ENCODE results near the gene UBE2QL1.

The UBE2QL1 gene

DNA sequence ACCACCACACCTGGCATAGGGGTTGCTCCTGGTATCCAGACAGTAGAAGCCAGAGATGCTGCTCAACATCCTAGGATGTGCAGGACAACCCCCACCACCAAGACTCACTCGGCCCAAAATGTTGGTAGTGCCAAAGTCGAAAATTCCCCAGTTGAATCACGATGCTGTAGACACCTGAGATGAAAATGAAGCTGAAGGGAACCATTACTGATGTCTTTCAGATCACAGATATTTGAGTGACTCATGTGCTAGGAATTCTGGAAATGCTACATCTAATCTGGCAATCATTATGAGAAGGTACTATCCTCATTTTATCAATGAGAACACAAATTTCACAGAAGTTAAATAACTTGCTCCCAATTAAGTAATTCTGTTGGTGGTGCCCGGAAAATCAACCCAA is 21.0 kb upstream of the UBE2QL1 start:
- DNase-seq (ENCODE audit: low read depth in 2 of 2) = no peak

DNA sequence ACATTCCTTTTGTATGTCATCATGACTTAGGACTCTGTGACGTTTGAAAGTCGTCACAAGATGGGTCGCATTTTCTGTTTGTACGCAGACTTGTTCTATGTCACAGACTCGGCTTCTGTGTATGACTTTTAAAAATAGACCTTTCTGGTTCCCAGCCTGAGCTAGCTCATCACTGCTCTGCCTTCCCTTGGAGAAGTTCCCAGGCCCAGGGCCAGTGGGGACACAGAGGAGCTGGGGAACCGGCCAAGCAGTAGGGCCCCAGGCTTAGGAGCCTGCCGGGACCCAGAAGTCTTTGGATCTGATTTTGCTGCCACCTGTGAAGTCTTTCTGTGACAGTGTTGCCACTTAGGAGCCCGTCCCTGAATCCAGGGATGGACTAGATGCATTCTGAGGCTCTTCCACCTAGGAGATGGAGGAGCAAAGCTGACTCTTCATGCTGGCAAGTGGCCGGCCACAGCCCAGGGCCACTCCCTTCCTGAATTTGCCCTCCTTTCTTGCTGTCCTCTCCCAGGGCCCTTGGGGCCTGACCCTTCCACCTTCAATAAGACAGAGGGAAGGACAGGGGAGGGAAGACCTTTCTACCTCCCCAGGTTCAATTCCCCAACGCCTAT is 18.1 kb upstream of the UBE2QL1 start:
- DNase-seq (ENCODE audit: low read depth in 2 of 2) = no peak

DNA sequence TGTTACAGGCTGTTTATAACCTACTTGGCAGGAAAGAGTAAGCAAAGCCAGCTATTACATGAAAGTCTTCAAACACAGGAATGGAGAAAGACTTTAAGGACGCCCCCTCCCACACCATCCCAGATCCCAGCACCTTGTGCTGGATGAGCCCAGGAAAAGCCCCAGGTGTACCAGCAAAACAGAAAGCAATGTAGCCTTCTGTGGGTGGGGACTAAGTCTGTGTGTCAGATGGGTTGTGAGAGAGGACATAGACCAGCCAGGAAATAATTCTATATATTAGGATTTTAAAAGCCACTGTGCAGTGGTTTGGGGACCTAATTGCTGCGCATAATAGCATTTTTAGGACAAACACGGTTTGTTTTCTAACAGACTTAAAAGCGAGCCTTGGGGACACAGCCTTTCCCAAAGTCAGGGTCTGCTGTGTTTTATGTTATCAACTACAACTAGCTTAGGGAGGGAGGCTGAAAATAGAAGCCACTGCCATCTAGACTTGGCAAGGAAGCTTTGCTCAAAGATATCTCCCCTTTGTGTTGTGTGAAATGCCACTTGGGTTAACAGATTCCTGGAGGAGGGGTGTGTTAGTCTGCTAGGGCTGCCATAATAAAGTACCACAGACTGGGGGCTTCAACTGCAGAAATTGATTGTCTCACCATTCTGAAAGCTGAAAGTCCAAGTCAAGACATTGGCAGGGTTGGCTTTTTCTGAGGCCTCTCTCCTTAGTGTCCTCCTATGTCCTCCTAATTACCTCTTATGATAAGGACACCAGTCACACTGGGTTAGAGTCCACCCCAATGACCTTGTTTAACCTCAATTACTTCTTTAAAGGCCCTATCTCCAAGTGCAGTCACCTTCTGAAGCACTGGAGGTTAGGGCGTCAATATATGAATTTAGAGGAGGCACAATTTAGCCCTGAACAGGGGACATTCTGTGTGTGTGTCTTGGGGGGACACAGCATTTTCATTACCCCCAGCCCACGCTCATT is 17.2 kb upstream of the UBE2QL1 start:
- DNase-seq (ENCODE audit: low read depth in 2 of 2) = no peak

DNA sequence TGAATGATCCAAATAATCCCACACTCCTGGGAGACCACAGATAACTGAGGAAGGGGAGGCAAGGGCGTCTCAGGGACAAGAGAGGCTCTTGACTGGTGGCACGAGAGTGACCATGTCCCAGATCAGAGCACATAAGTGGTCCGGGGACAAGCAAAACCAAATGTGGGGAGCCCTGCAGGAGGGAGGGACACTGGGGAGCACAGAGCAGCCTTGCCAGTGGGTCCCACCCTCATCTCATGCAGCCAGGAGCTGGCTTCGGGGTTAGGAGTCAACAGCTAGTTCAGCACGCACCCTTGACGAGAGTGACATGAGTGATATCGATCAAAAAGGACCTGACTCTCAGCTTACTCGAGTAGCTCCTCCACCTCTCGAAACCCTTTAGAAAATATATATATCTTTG is 16.5 kb upstream of the UBE2QL1 start:
- no peak for DNase-seq (ENCODE audit: low read depth in 2 of 2)

DNA sequence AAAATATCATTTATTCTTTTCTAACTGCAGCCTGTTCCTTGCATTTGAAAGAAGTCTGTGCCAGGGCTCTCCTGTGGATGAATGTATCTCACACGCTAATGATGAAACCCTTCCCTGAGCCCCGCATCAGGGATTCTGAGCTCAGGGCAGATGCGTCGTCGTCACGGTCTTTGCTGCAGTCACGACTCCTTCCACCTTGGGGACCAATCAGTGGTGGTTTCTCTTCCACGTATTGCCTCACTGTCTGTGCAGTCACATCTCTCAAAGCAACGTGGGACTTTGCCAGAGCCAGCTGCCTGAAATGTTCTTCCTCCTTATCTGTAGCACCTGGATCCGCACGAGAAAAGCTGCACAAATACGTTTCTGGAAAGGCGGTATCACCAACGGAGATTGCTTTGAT is 13.9 kb upstream of the UBE2QL1 start:
- DNase-seq (ENCODE audit: low read depth in 2 of 2) = no peak

DNA sequence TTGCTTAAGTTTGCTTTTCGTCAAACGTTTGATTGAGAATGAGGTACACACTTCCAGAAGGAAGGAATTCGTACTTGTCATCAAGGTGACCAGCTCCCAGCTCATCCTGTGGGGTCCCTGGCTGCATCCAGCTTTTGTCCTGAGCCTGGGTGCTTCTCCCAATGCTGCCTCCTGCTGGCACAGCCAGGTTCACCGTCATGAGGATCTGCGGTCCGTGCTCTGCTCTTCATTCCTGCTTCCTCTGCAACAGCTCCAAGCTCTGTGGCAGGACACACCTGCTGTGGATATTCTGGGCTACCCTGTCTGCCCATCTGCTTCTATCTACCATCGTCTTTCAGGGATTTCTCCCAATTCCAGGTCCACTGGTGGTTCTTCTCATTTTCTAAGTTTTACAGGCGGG is 13.3 kb upstream of the UBE2QL1 start:
- no peak for DNase-seq (ENCODE audit: low read depth in 2 of 2)

DNA sequence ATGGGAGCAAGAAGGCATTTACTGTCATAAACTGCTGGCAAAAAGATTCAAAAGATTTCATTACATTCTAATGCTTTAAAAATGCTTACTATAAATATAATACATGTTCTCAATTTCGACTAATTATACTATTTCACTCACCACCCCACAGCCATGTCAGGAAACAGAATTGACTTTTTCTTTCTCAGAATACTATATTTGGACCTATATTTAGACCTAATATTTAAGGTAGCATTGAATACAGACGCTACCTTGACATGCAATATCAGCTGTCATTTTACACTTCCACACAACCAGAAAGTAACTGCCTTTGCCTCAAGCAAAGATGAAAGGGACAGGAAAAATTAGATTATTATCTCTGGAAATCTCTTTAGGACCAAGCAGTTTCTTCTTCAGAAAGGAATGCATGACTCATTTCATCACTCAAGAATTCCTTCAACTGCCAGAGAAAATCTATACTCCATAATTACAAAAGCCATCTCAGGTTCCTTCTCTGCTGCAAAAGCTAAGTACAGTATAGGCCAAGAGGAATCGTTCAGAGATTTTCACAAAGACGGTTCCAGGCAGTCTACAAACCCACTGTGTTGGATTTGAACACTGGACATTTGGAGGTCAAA is 11.8 kb upstream of the UBE2QL1 start:
- DNase-seq (ENCODE audit: low read depth in 2 of 2) = no peak

DNA sequence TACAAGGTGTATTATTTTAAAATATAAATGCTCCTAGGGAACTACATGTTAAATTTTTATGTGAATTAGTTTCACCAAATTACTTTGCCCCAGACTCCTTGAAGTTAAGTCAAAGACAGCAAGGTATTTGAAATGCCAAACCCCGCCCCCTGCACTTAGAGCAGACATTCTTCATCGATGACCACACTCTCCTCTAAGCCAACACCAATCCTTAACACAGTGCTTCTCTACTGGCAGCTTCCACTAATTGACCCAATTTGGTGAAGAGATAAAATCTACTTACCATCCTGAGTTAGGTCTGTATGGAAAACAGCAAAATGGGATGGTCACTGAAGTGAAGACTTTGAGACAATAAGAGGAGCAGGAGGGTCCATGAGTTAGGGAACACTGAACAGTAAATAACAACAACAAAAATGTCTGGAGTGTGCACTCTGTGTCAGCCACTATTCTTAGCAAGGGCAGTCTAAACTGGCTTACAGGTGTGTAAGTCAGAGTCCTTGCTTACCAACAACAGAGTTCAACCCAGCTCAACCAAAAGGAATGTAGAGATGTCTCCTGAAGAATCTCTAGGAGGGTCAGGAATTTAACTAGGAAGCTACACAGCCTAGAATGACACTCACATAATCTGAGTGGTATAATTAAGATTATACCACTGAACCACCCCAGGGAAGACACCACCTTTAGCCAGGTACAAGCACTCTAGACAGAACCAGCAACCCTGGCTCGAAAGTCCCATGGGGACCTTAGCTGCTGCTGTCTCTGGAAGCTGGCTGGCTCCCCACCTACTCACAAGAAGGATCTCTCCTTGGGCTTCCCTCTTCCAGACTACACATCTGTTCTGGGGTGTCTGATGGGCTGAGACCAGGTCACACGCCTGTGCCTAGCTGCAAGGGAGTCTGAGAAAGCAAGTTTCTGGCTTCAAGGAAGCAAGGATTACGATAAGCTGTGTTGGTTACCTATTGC is 8.8 kb upstream of the UBE2QL1 start:
- no peak for DNase-seq (ENCODE audit: low read depth in 2 of 2)

DNA sequence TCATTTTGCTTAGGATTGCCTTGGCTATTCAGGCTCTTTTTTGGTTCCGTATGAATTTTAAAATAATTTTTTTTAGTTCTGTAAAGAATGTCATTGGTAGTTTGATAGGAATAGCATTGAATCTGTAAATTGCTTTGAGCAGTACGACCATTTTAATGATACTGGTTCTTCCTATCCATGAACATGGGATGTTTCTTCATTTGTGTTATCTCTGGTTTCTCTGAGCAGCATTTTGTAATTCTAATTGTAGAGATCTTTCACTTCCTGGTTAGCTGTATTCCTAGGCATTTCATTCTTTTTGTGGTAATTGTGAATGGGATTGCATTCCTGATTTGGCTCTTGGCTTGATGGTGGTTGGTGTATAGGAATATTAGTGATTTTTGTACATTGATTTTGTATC is 6.3 kb upstream of the UBE2QL1 start:
- no peak for DNase-seq (ENCODE audit: low read depth in 2 of 2)

DNA sequence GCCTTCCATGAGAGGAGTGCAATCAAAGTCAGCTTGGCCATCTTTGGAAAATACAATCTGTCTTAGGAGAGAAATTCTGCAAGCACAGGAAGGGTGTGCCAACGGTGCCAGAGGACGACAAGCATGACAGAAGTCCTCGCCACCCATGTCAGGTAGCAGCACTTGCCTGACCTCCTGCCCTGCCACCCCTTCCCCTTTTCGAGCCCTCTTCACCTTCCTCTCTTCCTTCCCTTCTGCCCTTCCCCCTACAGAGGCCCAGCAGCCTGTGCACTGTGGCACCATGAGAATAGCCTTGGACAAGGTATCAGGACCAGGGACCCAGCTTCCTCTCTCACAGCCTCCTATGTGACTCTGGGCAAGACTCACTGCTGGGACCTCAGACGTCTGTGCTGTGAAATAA is 5.3 kb upstream of the UBE2QL1 start:
- DNase-seq (ENCODE audit: low read depth in 2 of 2) = no peak

DNA sequence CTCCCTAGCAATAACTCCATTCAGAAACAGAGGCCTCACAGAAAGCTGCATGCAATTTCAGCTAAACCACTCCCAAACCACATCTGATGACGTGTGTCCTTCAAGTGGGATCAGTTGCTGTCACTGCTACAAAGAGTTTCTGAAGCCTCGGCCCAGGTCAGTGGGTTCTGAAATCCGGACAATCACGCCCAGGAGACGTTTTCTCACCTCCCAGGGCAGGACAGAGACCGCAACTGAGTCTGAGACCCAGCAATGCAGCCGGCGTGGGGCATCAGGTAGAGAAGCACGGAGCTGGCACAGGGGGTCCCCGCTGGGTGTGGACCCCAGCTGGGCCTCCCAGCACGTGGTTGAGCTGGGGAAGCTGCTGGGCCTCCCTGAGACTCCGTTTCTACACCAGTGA is 2.6 kb upstream of the UBE2QL1 start:
- no peak for DNase-seq (ENCODE audit: low read depth in 2 of 2)

DNA sequence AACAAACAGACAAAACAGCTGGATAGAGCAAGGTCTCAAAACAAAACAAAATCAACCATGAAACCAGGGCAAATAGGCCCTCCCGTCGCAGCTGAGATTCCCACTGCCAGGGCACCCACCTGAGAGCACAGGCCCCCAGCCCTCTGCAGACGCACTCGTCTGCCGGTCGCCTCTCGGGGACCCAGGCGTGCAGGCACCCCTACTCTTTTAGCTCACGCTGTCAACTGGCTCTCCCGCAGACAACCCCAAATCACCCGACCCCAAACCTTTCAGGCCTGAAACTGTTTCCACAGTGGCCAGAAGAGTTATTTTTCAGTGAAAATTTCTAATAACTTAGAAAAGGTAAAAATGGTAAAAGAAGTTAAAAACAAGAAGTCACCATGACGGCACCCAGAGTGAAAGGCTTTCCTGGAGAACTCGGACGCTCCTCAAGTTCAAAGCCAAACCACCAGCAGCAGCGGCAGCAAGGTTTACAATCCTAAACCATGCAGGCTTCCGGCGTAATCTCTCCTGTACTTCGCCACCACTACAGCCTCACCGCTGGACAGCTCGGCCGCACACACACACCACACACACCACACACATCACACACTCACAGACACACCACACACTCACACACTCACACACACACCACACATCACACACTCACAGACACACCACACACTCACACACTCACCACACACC is 1.9 kb upstream of the UBE2QL1 start:
- no peak for DNase-seq (ENCODE audit: low read depth in 2 of 2)

DNA sequence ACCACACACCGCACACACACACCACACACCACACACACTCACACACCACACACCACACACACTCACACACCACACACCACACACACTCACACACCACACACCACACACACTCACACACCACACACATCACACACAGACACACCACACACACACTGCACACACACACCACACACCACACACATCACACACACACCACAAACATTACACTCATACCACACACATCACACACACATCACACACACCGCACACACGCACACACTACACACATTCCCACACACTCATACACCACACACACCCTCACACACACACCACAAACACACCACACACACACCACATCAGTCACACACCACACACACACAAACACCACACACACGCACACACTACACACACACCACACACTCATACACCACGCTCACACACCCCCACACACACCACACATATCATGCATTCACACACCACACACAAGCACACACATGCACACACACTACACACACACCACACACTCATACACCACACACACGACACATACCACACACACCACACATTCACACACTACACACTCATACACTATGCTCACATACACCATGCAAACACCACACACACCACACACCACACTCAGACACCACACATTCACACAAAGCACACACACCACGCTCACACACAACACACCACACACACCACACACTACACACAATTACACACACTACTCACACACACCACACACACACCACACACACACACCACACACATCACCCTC is 1.1 kb upstream of the UBE2QL1 start:
- DNase-seq (ENCODE audit: low read depth in 2 of 2) = no peak

DNA sequence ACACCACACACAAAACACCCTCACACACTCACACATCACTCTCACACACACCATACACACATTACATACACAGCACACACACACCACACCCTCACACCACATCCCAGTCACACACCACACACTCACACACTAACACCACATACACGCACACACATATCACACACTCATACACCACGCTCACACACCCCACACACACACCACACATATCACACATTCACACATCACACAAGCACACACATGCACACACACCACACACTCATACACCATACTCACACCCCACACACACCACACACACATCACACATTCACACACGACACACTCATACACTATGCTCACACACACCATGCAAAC is 543 bp upstream of the UBE2QL1 start:
- DNase-seq (ENCODE audit: low read depth in 2 of 2) = no peak

DNA sequence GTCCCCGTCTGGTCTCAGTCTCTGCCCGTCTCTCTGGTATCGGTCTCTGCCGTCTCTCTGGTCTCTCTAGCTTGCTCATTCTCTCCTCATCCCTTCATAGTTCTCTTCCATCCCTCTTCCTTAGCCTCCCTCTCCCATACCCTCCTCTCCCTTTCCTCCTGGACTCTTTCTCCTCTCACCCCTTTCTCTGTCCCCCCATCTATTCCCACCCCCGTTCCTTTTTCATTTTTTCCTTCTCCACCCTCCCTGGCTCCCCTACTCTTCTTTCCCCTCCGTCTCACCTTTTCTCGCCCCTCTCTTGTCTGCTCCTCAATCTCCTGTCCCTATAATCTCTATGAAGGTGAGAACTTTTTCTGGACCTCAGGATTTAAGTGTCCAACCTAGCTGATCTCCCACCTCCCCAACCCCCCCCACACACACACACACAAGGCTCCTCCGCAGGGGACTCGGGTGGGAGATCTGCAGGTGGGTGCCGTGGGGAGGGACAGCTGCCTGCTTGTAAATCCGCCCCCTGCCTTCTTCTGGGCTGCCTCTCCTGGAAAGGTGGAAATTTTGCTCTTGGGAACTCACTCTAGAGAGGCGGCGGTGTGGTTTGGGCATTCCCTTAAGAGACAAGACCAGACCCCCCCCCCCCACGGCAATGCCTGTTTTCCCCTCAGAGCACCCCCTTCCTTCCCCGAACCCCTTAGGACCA is 953 bp downstream of the UBE2QL1 start:
- no peak for DNase-seq (ENCODE audit: low read depth in 2 of 2)

DNA sequence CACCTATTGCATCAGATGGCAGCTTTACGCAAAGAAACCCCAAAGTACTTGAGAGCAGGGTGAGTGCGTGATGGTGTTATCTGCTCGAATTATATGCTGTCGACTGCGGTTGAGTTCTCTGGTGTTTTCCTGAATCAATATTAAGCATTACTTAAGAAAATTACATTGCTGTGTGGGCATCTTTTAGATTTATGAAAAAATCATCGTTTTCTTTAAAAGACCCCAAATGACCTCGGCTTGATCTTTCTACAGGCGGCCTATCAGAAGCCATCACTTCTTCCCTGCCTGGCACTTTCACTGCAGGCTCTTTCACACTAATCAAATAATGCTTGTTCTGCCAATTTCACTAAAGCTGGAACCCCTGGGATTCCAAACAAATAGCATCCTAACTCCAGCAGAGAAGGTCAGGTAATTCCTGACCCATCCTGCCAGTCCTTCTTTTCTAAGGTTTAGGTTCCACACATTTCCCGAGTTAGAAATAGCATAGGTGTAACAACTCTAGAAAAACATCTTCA is 1.7 kb downstream of the UBE2QL1 start:
- DNase-seq (ENCODE audit: low read depth in 2 of 2) = no peak

DNA sequence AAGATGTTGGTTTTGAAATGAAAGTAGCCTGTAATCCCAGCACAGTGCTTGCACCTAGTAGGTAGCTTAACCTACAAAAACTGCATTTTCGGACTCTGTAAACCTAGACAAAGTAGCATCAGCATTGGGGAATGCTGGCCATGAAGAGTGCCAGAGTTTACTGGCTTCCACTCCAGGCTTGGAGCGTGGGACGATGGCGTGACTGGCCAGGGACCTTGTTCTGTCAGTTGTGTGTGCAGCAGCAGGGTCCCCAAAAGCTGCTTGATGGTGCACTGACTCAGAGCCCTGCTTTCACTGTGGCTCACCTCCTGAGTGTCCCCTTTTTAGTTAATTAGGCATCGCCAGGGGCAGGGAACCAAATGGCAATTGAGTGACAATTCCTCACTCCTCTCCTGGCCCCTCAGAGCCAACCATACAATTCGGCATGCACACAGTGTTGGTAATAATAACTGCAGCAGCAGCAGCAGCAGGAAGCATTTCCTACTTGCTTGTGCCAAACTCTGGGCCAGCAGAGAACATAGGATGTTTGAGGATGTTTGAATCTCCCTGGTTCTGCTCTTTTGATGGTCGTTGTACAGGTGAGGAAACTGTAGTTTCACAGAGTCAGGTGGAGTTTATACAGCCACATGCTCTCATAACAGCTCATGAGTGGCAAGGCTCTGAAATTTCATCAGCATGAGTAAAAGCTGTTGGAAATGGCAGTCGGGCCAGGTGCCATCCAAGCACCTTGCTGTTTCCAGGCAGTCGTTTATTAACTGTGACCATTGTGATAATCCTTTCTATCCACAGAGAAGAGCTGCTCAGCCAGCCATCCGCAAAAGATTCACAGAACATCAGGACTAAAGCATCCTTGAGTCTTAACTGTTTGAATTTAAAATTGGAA is 4.2 kb downstream of the UBE2QL1 start:
- no peak for DNase-seq (ENCODE audit: low read depth in 2 of 2)

DNA sequence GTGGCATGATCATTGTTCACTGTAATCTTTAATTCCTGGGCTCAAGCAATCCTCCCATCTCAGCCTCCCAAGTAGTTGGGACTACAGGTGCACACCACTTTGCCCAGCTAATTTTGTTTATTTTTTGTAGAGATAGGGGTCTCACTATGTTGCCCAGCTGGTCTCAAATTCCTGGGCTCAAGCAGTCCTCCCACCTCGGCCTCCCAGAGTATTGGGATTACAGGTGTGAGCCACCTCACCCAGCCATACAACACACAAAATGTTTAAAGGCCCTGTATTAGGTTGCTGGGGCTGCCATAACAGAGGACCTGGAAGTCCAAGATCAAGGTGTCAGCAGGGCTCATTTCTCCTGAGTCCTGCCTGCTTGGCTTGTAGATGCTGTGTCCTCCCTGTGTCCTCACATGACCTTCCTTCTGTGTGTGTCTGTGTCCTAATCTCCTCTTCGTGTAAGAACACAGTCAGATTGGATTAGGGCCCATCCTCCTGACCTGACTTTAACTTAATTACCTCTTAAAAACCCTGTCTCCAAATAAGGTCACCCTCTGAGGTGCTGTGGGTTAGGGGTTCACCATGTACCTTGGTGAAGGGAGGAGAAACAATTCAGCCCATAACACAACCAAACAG is 5.4 kb downstream of the UBE2QL1 start:
- no peak for DNase-seq (ENCODE audit: low read depth in 2 of 2)
